Panc1 (cell line): ENCODE measurements around the gene SLC7A5.

Experiments used
- POLR2AphosphoS5 ChIP-seq: IDR thresholded peaks from 2 replicates; pipeline ENCODE4 v1.6.1; 2012; ENCODE audit warnings: mild to moderate bottlenecking, low read depth, low read length, moderate library complexity
- SIN3A ChIP-seq: IDR thresholded peaks from 2 replicates; pipeline ENCODE4 v1.6.1; 2012; ENCODE audit warnings: low read depth, mild to moderate bottlenecking, low read length, moderate library complexity, borderline replicate concordance; ENCODE audit not compliant: insufficient read depth
- TCF7L2 ChIP-seq: IDR thresholded peaks from 2 replicates; pipeline ENCODE4 v1.6.1; 2011; ENCODE audit warnings: mild to moderate bottlenecking, low read depth, low read length, inconsistent platforms
- TF ChIP-seq, protein P1 (sequence below): fragments of 450-650 bp; IDR thresholded peaks from 2 replicates; pipeline ENCODE4 v1.5.1; 2017; ENCODE audit warnings: mild to moderate bottlenecking
- TF ChIP-seq, protein P2 (sequence below), 2 experiments: IDR thresholded peaks; 2 replicates each; pipeline ENCODE4 v1.6.1; 2011 to 2012; ENCODE audit warnings: low read depth in 2 of 2, control low read depth in 1 of 2, low read length in 1 of 2, mild to moderate bottlenecking in 1 of 2, moderate library complexity in 1 of 2; ENCODE audit not compliant: insufficient read depth in 1 of 2

DNA sequence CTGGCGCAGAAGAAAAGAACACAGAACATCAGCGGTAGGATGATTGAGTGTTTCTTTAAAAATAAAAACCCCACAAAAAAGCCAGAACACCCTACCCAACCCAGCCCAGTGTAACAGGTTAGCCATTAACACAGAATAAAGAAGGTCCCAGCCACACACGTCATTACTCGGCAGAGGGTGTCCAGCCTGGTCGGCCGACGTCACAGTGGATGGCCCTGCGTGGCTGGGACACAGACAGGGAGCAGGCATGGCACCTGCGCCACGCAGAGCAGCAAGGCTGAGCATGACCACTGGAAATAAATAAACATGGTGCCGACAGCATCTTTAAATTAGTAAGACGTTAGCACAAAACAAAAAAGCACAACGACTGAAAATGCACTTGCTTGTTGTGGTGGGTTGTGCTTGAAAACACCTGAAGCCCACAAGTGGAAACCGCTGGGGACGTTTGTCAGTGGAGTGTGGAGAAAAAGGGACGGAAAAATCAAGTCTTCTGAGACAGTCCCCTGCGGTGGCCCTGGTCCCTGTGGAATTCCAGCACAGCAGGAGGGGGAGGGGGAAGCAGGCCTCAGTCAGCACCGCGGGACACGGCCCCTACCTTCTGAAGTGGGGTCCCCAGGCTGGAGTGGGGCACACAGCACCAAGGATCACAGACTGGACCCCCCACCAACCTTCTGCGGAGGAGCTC is 39.2 kb downstream of the SLC7A5 start:
- 0 out of 2 replicates have a peak, but pooled peaks have one; percentile 6 for TF ChIP-seq POLR2AphosphoS5
- no peak for TF ChIP-seq SIN3A
- TF ChIP-seq, protein P1, sequence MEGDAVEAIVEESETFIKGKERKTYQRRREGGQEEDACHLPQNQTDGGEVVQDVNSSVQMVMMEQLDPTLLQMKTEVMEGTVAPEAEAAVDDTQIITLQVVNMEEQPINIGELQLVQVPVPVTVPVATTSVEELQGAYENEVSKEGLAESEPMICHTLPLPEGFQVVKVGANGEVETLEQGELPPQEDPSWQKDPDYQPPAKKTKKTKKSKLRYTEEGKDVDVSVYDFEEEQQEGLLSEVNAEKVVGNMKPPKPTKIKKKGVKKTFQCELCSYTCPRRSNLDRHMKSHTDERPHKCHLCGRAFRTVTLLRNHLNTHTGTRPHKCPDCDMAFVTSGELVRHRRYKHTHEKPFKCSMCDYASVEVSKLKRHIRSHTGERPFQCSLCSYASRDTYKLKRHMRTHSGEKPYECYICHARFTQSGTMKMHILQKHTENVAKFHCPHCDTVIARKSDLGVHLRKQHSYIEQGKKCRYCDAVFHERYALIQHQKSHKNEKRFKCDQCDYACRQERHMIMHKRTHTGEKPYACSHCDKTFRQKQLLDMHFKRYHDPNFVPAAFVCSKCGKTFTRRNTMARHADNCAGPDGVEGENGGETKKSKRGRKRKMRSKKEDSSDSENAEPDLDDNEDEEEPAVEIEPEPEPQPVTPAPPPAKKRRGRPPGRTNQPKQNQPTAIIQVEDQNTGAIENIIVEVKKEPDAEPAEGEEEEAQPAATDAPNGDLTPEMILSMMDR: no peak
- no peak for TF ChIP-seq TCF7L2
- TF ChIP-seq, protein P2, sequence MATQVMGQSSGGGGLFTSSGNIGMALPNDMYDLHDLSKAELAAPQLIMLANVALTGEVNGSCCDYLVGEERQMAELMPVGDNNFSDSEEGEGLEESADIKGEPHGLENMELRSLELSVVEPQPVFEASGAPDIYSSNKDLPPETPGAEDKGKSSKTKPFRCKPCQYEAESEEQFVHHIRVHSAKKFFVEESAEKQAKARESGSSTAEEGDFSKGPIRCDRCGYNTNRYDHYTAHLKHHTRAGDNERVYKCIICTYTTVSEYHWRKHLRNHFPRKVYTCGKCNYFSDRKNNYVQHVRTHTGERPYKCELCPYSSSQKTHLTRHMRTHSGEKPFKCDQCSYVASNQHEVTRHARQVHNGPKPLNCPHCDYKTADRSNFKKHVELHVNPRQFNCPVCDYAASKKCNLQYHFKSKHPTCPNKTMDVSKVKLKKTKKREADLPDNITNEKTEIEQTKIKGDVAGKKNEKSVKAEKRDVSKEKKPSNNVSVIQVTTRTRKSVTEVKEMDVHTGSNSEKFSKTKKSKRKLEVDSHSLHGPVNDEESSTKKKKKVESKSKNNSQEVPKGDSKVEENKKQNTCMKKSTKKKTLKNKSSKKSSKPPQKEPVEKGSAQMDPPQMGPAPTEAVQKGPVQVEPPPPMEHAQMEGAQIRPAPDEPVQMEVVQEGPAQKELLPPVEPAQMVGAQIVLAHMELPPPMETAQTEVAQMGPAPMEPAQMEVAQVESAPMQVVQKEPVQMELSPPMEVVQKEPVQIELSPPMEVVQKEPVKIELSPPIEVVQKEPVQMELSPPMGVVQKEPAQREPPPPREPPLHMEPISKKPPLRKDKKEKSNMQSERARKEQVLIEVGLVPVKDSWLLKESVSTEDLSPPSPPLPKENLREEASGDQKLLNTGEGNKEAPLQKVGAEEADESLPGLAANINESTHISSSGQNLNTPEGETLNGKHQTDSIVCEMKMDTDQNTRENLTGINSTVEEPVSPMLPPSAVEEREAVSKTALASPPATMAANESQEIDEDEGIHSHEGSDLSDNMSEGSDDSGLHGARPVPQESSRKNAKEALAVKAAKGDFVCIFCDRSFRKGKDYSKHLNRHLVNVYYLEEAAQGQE (IDR thresholded peaks at IDR 0.05; ENCODE audit: insufficient read depth in 1 of 2, low read depth in 2 of 2, low read length in 1 of 2): no peak
